Muscle layer of duodenum (tissue), 2 donors: ENCODE results near the gene GABARAP.

Source experiments
- H3K27ac ChIP-seq: one replicate; pipeline ENCODE4 v1.7.0; 2013; ENCODE audit warnings: mild to moderate bottlenecking, low read length
- H3K27me3 ChIP-seq: one replicate; pipeline ENCODE4 v1.7.0; 2013; ENCODE audit warnings: low read depth, mild to moderate bottlenecking, control low read depth, low read length
- H3K36me3 ChIP-seq, 2 donors: one replicate each; pipeline ENCODE4 v1.7.0; 2013; ENCODE audit warnings: low read length in 2 of 2, control low read depth in 1 of 2, mild to moderate bottlenecking in 1 of 2; ENCODE audit not compliant: insufficient read depth in 2 of 2, control insufficient read depth in 1 of 2
- H3K4me1 ChIP-seq, 2 donors: one replicate each; pipeline ENCODE4 v1.7.0; 2013; ENCODE audit warnings: low read length in 2 of 2, mild to moderate bottlenecking in 2 of 2, control low read depth in 1 of 2, moderate library complexity in 1 of 2; ENCODE audit not compliant: insufficient read depth in 2 of 2, control insufficient read depth in 1 of 2
- H3K4me3 ChIP-seq, 2 donors: one replicate each; pipeline ENCODE4 v1.7.0; 2013; ENCODE audit warnings: low read length in 2 of 2, low read depth in 1 of 2, mild to moderate bottlenecking in 1 of 2
- H3K9me3 ChIP-seq, 2 donors: one replicate each; pipeline ENCODE4 v1.7.0; 2013; ENCODE audit warnings: low read length in 2 of 2, control low read depth in 1 of 2, mild to moderate bottlenecking in 1 of 2; ENCODE audit not compliant: control insufficient read depth in 1 of 2
- donor health status: healthy.

Gene GABARAP

GRCh38 chr17:7260151-7260550, 17.9 kb upstream of the GABARAP start:
- Histone ChIP-seq H3K27ac (peak overlapping the region; percentile 84), H3K27me3 (peaks cover 28% of the 10 kb centered on the region), H3K4me1 (peaks cover 0 to 32% of the 10 kb centered on the region in 2 donors), H3K36me3 (peaks cover 25 to 42% of the 10 kb centered on the region in 2 donors), H3K4me3 (peak overlapping the region in 1 of 2 donors; percentile 42), H3K9me3 (no peaks in the 10 kb centered on the region)

- Histone ChIP-seq H3K4me1 (peaks cover 0 to 32% of the 10 kb centered on the region in 2 donors), H3K27me3 (peaks cover 27% of the 10 kb centered on the region), H3K9me3 (no peaks in the 10 kb centered on the region), H3K27ac (peak overlapping the region; percentile 84), H3K36me3 (peaks cover 31 to 48% of the 10 kb centered on the region in 2 donors), H3K4me3 (peak overlapping the region in 1 of 2 donors; percentile 34)
Observed at GRCh38 chr17:7259555-7259889, 17.3 kb upstream of the GABARAP start.

GRCh38 chr17:7258731-7259554, 16.7 kb upstream of the GABARAP start:
- H3K27ac ChIP-seq, result peak overlapping the region; percentile 84
- no peaks in the 10 kb centered on the region for H3K9me3 ChIP-seq
- H3K4me1 ChIP-seq, result peaks cover 0 to 32% of the 10 kb centered on the region in 2 donors
- peaks cover 36 to 53% of the 10 kb centered on the region in 2 donors for H3K36me3 ChIP-seq
- peaks cover 24% of the 10 kb centered on the region for H3K27me3 ChIP-seq
- H3K4me3 ChIP-seq, result peak overlapping the region in 1 of 2 donors; percentile 34

- Histone ChIP-seq H3K27ac (no peak overlapping the region), H3K4me1 (peaks cover 7 to 25% of the 10 kb centered on the region in 2 donors), H3K9me3 (no peaks in the 10 kb centered on the region), H3K4me3 (no peak overlapping the region), H3K36me3 (peaks cover 36 to 57% of the 10 kb centered on the region in 2 donors), H3K27me3 (peaks cover 8% of the 10 kb centered on the region)
Observed at GRCh38 chr17:7256766-7257456, 14.7 kb upstream of the GABARAP start.

- Histone ChIP-seq H3K27me3 (no peaks in the 10 kb centered on the region), H3K9me3 (no peaks in the 10 kb centered on the region), H3K27ac (no peak overlapping the region), H3K4me3 (no peak overlapping the region), H3K36me3 (peaks cover 35 to 55% of the 10 kb centered on the region in 2 donors), H3K4me1 (peaks cover 15 to 26% of the 10 kb centered on the region in 2 donors)
Observed at GRCh38 chr17:7254511-7254910, 12.3 kb upstream of the GABARAP start.

- H3K9me3 ChIP-seq, result no peaks in the 10 kb centered on the region
- no peaks in the 10 kb centered on the region for H3K27me3 ChIP-seq
- peaks cover 20 to 37% of the 10 kb centered on the region in 2 donors for H3K4me1 ChIP-seq
- peaks cover 22 to 42% of the 10 kb centered on the region in 2 donors for H3K36me3 ChIP-seq
- peak overlapping the region; percentile 97 for H3K27ac ChIP-seq
- H3K4me3 ChIP-seq, result peak overlapping the region; percentile 79 to 84
Observed at GRCh38 chr17:7253082-7253481, 10.8 kb upstream of the GABARAP start.

- Histone ChIP-seq H3K9me3 (no peaks in the 10 kb centered on the region), H3K27me3 (no peaks in the 10 kb centered on the region), H3K4me1 (peaks cover 20 to 37% of the 10 kb centered on the region in 2 donors), H3K27ac (peak within 1 kb of the TSS; percentile 97), H3K36me3 (peaks cover 22 to 35% of the 10 kb centered on the region in 2 donors), H3K4me3 (peak within 1 kb of the TSS; percentile 79 to 84)
Observed at GRCh38 chr17:7252176-7253043, 10.2 kb upstream of the GABARAP start, which contains the start of gene ELP5. TSS of gene ELP5 (plus strand) at chr17:7252215. CDS start at chr17:7252551, 336 bp downstream.

GRCh38 chr17:7251661-7252175, 9.5 kb upstream of the GABARAP start, which contains the start of gene CTDNEP1:
TSS of gene CTDNEP1 (minus strand) at chr17:7251734. CDS start at chr17:7251296, 438 bp downstream.
- peaks cover 19 to 32% of the 10 kb centered on the region in 2 donors for H3K36me3 ChIP-seq
- no peaks in the 10 kb centered on the region for H3K9me3 ChIP-seq
- H3K4me1 ChIP-seq, result peaks cover 20 to 37% of the 10 kb centered on the region in 2 donors
- peak within 1 kb of the TSS; percentile 79 to 84 for H3K4me3 ChIP-seq
- H3K27ac ChIP-seq, result peak within 1 kb of the TSS; percentile 97
- no peaks in the 10 kb centered on the region for H3K27me3 ChIP-seq

- Histone ChIP-seq H3K4me1 (peaks cover 20 to 37% of the 10 kb centered on the region in 2 donors), H3K4me3 (peak overlapping the region; percentile 76 to 84), H3K36me3 (peaks cover 21 to 33% of the 10 kb centered on the region in 2 donors), H3K27ac (peak overlapping the region; percentile 97), H3K9me3 (no peaks in the 10 kb centered on the region), H3K27me3 (no peaks in the 10 kb centered on the region)
Observed at GRCh38 chr17:7250695-7251627, 8.7 kb upstream of the GABARAP start.

GRCh38 chr17:7249830-7250229, 7.6 kb upstream of the GABARAP start:
- Histone ChIP-seq H3K36me3 (peaks cover 21 to 27% of the 10 kb centered on the region in 2 donors), H3K4me3 (peak overlapping the region; percentile 76 to 84), H3K27me3 (no peaks in the 10 kb centered on the region), H3K9me3 (no peaks in the 10 kb centered on the region), H3K27ac (peak overlapping the region; percentile 61), H3K4me1 (peaks cover 20 to 37% of the 10 kb centered on the region in 2 donors)
